Hematopoietic multipotent progenitor cell (in vitro differentiated cells): Measurements from ENCODE around the gene MAP1LC3B2. TPM values are rescaled to one million over a fixed set of nuclear protein-coding genes. Genes with fewer than 3 reads are reported as not detected.

Experiments used
- DNase-seq, 3 donors: peaks; one replicate each; pipeline ENCODE4 v3.0.0-alpha.2; 2011 to 2015; ENCODE audit warnings: low read depth in 2 of 3, low spot score in 2 of 3
- total RNA-seq: library from RNA; depleted of rRNA; stranded (reverse); fragments of >200 nt; gene quantifications from one replicate; pipeline ENCODE4 v1.2.3, GENCODE V29; 2012

The MAP1LC3B2 gene
- 0.81 TPM for total RNA-seq

DNA sequence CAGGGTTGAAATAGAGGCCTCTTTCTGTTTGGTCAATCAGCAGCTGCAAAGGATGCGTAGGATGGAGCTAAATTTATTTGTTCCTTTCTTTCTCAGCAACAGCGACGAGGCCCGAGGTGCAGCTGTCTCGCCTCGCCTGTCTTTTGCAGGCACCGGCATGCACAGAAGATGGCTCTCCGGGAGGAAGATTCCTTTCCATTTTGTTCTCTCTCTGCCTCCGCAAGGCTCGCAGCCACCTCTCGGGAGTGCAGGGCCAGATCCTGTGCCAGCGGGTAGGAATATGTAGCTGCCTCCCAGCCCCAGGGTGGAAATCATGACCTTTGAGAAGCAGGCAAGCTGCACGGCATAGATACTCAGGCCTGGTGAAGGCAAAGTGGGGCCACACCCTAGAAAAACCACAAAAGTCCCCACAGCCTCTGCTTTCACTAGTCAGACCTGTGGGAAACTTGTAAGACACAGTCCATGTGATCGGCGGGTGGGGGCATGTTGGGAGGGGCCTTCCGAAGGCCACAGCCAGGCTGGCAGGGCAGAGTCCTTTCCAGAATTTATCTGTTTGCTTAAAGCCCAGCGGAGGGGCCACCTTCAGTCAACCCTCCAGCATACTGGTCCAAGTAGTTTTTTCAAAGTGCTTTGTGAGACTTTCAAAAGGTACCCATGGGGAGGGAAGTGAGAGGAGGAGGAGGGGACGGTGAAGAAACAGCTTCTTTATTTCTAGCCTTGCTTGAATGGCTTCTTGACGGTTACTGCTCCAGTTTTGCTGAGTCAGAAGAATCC, at the start of gene MAP1LC3B2:
MAP1LC3B2 (plus strand) TSS at position 220 of the 774 bp plus-strand sequence. CDS start 16,562 bp downstream, outside the sequence.
- DNase-seq = peak; percentile 49 to 99 (median 98)

DNA sequence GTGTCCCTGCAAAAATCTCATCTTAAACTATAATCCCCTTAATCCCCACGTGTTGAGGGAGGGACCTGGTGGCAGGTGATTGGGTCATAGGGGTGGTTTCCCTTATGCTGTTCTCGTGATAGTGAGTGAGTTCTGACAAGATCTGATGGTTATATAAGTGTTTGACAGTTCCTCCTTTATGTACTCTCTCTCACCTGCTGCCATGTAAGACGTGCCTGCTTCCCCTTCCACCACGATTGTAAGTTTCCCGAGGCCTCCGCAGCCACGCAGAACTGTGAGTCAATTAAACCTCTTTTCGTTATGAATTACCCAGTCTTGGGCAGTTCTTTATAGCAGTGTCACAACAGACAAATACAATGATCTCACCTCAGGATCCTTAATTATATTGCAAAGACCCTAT, 45.2 kb upstream of the MAP1LC3B2 start:
- no peak for DNase-seq

DNA sequence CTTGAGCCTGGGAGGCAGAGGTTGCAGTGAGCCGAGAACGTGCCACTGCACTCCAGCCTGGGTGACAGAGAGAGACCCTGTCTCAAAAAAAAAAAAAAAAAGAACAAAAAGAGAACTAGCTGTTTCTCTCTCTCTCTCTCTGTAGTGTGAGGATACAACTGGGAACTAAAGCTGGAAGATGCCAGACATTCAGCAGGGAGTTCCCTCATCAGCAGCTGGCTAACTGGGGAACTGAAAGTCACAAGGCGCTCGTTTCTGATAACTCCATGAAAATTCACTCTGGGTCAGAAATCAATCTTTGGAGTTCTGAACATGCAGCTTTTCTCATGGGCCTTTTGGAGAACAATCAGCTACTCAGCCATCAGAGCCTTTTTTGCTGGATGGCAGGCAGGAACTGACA, 43.5 kb upstream of the MAP1LC3B2 start:
- no peak for DNase-seq

DNA sequence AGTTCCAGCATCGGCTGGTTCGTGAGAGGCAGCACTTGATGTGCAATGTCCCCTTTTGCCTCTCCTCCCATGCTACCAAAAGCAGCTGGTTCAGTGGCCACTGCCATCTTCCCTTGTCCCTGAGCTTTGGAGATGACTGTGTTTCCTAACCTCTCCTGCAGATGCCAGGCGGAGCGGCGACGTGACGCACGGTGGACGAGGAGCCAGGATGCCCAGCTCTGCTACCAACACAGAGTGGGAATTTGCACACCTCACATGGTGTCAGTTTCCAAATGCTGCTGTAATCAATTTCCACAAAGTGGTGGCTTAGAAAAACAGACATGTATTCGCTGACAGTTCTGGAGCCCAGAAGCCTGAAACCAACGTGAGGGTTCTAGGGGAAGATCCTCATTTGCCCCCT, 42.5 kb upstream of the MAP1LC3B2 start:
- DNase-seq = no peak

DNA sequence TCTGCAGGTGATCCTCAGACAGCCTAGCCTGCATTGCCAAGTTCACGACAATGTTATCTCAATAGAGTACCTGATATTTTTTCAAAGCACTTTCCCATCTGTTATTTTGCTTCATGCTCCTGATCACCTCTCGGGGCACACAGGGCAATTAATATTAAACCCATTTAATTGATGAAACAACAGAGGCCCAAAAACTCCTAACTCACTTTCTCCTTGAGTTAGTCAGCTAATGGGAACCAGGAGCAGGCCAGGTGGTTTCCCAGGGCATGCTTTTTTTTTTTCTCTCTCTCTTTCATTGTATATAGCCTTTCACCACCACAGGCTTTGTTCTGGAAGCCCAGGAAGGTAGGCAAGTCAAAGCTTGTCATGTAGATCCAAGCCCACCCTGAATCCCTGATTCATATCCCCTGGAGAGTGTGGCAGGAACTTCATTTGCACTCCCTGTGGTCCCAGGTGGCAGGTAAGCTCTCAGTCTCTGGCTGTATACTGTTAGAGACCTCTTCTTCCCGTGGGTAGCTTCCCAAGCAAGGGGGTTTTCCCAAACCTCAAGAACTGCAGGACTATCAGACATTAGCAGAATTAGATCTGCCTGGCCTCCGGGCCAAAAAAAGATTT, 41.6 kb upstream of the MAP1LC3B2 start:
- DNase-seq = no peak

DNA sequence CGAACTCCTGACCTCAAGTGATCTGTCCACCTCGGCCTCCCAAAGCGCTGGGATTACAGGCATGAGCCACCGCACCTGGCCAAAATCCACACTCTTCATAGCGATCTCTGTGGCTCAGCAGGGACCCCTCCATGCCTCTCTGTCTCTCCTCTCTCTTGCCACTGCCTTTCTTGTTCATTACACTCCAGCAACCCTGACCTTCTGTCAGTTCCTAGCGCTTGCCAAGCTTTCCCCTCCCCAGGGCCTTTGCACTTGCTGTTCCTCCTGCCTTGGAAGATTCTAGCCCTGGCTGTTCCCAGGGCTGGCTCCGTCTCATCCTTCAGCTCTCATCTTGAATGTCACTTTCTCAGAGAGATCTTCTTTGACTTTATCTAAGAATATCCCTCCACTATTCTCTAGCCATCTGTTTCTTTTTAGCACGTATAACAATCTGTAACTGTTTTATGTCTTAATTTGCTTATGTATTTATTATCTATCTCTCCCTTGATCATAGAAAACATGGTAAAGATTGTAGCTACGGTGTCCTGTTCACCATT, 38.9 kb upstream of the MAP1LC3B2 start:
- no peak for DNase-seq

DNA sequence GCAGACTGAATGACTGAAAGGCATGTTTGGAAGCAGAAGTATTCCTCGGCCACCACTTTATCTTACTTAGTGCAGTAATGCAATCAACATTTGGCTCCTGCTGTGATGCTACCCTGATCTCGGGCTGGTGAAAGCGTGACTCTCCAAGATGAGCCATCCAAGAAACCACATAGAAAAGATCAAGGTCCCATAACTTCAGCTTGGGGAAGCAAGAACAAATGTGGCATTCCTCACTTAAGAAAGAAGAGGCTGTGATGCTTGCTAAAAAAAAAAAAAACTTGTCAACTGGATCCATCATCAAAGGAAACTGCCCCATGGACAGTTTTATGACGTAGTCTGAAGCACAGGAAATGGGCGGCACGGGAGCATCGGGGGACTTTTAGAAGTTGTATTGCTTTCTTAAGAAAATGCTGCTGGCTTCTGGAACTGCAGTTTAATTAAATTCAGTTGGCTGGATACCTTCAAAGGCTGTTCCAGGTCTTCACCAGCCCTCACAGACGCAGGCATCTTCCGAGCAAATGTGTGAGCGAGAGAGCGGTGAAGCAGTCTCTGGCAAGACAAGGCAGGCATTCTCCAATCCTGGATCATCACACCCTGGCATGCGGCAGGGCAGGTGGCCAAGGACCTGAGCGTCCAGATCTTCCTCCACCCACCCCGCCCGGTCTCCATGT, 38.2 kb upstream of the MAP1LC3B2 start:
- peak in 2 of 3 donors; percentile 25 to 58 for DNase-seq

DNA sequence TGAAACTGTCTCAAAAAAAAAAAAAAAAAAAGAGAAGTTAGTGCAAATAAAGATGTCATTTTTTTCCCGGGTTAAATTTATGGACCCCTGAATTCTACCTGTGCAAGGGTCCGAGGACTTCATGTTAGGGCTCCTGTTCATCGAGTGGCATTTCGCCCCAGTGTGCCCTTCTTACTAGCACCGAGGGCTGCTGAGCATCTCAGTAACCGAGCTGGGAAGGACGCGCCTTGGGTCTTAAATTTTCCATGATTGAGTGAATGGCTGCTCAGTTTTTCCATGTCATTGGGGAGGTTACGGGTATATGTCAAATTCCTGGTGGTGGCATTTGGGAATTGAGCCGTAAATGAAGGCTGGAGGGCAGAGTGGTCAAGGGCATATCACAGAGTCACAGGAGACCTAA, 34.9 kb upstream of the MAP1LC3B2 start:
- no peak for DNase-seq

DNA sequence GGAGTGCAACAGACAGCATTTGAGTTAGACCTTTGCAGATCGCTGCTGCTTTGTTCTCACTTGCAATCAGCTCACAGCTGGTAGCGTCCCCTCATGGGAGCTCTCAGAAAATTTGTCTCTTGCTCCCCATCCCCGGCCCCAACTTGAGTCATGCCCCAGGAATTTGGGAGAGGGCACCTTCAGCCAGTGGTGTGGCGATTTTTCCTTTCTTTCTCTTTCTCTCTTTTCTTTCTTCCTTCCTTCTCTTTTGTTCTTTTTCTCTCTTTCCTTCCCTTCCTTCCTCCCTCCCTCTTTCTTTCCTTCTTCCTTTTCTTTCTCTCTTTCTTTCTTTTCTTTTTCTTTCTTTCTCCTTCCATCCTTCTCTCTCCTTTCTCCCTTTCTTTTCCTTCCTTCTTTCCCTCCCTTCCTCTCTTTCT, 34.2 kb upstream of the MAP1LC3B2 start:
- DNase-seq = no peak

DNA sequence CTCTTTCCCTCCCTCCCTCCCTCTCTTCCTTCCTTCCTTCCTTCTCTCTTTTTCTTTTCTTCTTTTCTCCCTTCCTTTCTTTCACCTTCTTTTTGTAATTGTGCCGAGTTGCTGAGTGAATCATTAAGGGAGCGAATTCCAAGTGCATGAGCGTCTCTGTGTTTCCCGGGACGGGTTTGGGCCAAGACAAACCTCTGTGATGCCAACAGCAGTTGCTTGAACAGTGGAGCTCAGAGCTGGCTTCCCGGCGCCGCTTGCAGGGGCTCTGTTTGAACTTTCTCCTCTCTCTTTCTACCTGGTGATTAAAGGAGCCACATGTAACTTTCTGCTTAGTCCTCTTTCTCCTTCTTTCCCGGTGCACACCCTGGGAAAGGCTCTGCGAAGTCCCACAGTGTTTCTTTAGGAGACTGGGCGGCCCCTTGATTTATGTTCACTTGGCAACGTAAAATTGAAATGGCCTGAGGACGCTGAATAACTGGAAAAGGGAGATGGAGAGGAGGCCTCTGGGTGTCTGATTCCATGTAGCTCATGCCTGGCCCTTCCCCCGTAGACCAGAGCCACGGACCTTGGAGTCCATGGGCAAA, 33.7 kb upstream of the MAP1LC3B2 start:
- DNase-seq = no peak

DNA sequence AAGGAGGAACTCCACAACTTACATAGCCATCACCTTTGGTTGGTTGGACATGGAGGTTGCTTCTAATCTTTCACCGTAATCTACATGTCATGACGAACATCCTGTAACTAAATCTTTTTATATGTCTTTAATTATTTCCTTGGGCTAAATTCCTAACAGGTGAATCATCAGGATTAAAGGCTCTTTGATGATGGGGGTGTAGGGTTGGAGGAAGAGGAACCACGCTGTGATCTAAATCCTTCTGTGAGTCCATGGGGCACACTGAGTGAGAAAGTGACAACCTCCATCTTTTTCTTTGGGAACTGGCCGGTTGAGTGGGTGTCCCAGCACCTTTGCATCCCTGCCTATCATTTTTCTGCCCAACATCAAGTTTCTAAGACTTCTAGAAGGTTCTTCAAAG, 31.1 kb upstream of the MAP1LC3B2 start:
- no peak for DNase-seq

DNA sequence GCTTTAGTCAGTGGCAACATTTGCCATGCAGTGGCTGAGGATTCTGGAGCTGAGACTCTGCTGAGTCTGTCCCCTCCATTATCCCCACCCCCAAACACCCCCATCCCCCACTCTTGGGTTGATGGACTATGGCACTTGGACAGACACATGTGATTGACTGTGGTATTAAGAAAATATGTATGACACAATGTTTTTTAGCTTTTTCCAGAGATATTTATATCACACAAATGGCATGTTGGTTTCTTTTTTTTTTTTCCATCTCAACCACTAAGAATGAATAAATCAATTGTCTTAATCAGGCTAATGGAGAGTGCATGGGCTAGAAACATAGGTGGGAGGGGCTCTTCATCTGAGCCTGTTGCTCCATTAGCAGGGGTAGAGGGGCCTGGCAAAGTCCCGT, 30.7 kb upstream of the MAP1LC3B2 start:
- no peak for DNase-seq

DNA sequence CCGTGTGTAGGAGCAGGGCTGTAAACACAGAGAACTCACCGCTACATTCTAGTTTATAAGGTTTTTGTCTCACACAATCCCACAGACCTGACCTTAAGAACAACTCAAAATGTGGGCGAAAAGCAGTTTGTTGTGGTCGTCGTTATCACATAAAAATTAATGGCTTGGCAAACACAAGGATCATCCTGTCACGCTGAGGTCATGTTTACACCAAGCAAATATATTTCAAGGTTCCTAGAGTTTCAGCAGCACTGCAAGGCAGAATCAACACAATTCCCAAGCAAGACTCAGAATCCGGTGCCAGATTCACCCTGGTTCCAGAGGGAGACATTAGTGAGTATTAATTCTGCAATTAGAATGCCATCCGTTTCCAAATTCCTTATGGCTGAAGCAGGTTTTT, 30.1 kb upstream of the MAP1LC3B2 start:
- no peak for DNase-seq

DNA sequence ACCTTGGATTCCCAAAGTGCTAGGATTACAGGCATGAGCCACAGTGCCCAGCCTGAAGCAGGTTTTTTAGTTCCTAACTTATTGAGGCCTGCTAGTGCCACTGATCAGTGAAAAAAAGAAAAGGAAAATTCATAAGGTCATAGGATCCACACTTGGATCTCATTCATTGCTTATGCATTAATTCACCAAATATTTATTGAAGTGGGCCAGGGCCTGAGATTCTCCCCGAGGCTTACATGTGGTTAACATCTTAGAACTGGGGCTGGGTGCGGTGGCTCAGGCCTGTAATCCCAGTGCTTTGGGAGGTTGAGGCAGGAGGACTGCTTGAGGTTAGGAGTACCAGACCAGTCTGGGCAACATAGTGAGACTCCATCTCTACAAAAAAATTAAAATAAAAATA, 29.5 kb upstream of the MAP1LC3B2 start:
- no peak for DNase-seq

DNA sequence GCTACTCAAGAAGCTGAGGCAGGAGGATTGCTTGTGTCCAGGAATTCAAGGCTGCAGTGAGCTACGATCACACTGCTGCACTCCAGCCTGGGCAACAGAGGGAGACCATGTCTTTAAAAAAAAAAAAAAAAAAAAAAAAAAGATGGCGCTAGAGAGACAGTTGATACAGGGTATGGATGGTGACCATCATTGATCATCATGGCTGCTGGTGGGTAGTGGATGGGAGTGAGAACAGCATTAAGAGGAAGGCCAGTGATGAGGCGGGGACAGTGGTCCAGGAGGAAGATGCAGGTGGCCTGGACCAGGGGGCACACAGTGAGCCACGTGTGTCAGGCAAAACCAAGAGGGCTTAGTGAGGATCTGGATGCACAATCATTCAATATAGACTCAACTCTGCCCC, 26.8 kb upstream of the MAP1LC3B2 start:
- no peak for DNase-seq

DNA sequence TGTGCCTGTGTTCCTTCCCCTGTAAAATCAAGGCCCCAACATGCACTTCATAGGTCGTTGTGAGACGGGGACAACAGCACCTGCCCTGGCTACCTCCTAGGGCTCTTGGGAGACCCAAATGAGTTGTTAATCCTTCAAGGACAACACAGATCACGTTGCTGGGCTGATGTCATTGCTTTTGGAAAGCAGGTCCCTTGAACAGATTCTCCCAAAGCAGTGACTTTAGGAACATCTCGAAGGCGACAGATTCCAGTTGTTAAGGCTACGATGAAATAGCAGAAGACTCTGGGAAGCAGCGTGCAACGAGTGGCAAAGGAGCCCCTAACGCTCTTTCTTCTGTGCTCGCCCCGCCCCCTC, 26.2 kb upstream of the MAP1LC3B2 start:
- no peak for DNase-seq

DNA sequence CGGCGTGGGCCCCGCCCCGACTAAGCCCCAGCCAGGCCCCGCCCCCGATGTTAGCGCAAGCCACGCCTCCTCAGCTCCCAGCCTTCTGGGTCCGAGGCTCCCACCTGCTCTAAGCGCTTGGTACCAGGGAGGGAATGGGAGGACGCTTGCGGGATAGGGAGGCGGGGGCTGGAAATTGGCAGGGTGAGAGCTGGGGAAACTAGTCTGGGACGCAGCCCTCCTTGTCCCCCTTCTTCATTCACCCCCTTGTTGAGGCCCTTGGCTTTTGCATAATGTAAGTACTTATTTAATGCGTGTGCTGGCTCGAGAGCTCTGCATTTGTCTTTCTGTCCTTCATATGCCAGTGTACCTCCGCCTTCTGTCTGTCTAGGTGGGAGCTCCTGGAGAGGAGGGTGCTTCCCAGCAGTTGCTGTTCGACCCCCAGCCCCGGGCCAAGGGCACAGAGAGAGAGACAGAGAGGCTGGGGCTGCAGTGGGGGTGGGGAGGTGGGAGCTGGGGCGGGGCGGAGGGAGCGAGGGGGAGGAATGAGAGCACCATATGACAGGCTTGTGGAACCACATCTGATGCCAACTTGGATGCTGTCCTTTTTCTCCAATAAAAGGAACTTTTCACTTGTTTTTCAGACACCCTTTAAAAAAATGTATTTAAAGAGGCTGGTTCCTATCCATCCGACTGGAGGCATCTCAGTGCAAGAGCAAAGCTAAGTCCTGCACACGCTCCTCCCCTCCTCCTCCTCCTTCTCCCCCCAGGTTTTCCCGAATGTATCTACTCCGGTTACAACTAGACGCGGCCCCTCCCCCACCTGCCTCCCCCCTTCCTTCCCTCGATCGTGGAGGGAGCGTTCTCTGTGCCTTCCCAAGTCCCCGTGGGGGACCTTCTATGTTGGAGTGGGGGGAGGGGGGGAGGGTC, 25.6 kb upstream of the MAP1LC3B2 start:
- peak; percentile 42 to 78 (median 70) for DNase-seq

DNA sequence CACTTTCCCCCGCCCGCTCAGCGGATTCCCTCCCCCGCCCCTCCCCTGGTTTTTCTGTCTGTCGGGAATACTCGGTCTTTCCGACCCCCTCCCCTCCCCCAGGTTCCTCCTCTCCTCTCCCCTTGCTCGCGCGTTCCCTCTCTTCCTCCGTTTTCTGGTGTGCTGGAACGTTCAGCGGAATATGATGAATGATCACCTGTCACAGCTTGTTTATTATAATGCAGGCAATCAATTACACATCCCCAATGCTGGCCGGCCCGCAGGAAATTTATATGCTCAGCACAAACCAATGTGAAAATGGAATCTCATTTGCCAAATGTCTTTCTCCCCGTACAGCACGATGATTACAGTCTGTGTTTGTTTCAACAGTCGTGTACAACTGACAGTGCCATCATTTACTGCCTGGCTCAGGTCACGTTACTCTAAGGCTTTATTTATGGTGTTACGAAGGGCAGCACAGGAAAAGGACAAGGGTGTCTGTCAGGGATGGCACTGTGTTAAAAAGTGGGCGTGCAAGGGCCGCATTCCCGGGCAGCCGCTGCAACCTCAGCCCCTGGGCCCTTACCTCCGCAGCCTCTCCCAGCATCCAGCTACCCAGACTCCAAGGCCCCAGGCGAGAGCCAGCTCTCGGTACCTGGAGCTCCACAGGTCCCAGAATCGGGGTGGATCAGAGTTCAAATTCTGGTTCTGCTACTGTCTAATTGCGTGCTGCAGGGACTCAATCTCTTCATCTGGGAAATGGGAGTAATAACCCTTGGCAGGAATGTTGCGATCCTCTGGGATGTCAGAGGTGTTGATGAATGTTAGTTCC, 24.7 kb upstream of the MAP1LC3B2 start:
- DNase-seq = peak in 1 of 3 donors; percentile 26

DNA sequence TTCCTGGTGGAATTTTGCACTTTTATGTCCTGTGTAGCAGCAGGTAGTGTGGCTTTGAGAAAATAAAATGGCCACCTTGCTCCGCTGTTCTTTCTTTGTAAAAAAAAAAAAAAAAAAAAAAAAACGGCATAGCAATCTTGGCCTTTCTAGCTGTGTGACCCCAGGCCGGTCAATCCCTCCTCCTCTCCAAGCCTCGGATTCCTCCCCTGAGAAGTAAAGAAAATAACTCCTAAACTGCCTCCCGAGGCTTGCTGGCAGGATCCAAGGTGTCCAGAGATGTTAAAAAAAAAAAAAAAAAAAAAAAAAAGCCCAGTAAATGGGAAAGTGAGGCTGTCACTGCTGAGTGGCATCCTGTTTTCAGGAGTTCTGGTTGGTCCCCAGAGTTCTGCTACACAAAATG, 23.9 kb upstream of the MAP1LC3B2 start:
- no peak for DNase-seq
